ENCODE data around the gene KAZN. TPM values are rescaled to one million over a fixed set of nuclear protein-coding genes. Genes with fewer than 3 reads are reported as not detected.

Gene KAZN
- total RNA-seq, 2 donors from 2014 or later: 0.31 to 1.4 TPM

DNA sequence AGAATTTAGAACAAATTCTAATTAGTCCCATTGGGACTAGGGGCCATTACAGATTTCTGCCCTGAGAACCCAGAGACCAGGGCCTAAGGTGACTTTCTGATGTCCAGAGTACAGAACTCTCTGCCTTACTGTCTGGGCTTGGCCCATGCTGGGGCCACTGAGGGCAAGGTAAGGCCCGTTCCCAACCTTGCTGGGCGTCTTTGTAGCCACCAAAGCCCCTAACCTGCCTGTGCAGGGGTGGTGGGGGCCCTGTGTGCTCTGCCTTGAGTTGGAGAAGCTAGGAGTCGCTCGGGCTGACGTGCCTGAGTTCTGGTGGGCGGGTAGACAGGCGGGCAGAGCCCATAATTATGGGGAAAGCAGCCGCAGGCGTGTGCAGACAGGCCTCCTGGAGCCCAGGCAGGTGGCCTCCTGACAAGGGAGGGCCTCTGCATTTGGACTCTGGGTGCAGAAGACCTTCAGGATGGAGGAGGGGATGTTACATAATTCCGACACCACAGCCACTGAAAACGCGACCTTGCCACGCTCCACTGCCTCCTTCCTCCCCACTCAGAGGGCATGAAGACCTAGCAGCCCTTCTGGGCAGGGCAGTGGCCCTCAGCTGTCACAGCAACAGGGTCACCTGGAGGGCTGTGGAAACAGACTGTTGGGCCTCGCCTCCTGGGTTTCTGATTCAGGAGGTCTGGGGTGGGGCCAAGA, 315.1 kb downstream of the KAZN start:
- no peak for DNase-seq (ENCODE audit: low spot score)
- ATAC-seq: no peak
- H3K27ac Mint-ChIP-seq: no peak overlapping the region
- H3K27me3 Mint-ChIP-seq: peaks cover under 1 to 2% of the 10 kb centered on the region in 2 donors
- H3K4me1 Mint-ChIP-seq (ENCODE audit: low read depth in 2 of 2): no peaks in the 10 kb centered on the region
- H3K9me3 Mint-ChIP-seq: no peaks in the 10 kb centered on the region
- H3K36me3 Mint-ChIP-seq: no peaks in the 10 kb centered on the region
- no peak overlapping the region for H3K4me3 Mint-ChIP-seq

DNA sequence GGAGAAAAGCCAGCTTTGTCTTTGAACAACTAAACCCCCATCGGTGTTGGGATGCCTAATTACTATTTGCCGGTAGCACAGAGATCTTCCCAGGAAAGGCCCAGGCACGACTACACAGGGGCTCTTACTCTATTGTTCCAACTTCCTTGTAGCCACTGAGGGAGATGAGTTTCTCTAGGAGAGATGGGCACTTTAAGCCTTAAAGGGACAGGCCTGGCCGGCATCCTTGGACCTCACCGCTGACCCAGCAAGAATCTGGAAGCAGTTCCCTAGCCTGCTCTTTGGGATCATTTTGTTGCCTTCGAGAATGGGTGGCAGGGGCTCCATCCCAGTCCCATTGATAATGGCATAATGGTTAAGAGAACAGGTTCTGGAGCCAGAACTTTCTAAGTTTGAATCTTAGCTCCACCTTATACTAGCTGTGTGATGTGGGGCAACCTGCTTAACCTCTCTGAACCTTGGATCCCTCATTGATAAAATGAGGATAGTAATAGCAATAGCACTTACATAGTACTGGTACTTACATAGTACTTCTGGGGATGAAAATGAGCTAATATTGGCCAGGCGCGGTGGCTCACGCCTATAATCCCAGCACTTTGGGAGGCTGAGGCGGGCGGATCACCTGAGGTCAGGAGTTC, 316.0 kb downstream of the KAZN start:
- Mint-ChIP-seq H3K27ac (no peak overlapping the region), H3K36me3 (no peaks in the 10 kb centered on the region), H3K27me3 (peaks cover 3 to 6% of the 10 kb centered on the region in 2 donors), H3K4me3 (no peak overlapping the region), H3K9me3 (no peaks in the 10 kb centered on the region), H3K4me1 (ENCODE audit: low read depth in 2 of 2) (no peaks in the 10 kb centered on the region)
- ATAC-seq (no peak), DNase-seq (ENCODE audit: low spot score) (no peak)

GRCh38 chr1:14915356-14916054, 317.0 kb downstream of the KAZN start:
- peak in 1 of 2 donors; percentile 61 for ATAC-seq
- Mint-ChIP-seq H3K4me1 (ENCODE audit: low read depth in 2 of 2) (no peaks in the 10 kb centered on the region), H3K27ac (no peak overlapping the region), H3K9me3 (no peaks in the 10 kb centered on the region), H3K4me3 (no peak overlapping the region), H3K36me3 (no peaks in the 10 kb centered on the region), H3K27me3 (peaks cover 3 to 6% of the 10 kb centered on the region in 2 donors)
- no peak for DNase-seq (ENCODE audit: low spot score)

GRCh38 chr1:14919289-14919688, 320.8 kb downstream of the KAZN start:
- no peak overlapping the region for H3K27ac Mint-ChIP-seq

DNA sequence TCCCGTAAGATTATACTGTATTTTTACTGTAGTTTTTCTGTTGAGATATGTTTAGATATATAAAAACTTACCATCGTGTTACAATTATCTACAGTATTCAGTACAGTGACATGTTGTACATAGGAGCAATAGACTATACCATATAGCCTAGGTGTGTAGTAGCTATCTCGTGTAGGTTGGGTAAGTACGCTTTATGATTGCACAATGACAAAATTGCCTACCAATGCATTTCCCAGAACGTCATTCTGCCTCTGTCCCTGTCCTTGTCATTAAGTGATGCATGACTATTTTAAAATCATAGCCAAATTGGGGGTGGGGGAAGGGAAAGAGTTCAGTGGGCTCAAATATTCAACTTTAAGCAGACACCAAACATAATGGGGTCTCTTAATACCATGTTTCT, 321.3 kb downstream of the KAZN start:
- ATAC-seq (no peak), DNase-seq (ENCODE audit: low spot score) (no peak)
- no peaks in the 10 kb centered on the region for H3K9me3 Mint-ChIP-seq
- peaks cover 6 to 8% of the 10 kb centered on the region in 2 donors for H3K27me3 Mint-ChIP-seq
- H3K4me1 Mint-ChIP-seq (ENCODE audit: low read depth in 2 of 2): no peaks in the 10 kb centered on the region
- H3K36me3 Mint-ChIP-seq: no peaks in the 10 kb centered on the region
- H3K27ac Mint-ChIP-seq: no peak overlapping the region
- no peak overlapping the region for H3K4me3 Mint-ChIP-seq

More at GRCh38 chr1:14919289-14919688, 320.8 kb downstream of the KAZN start:
- DNase-seq (ENCODE audit: low spot score): no peak
- H3K27me3 Mint-ChIP-seq: peaks cover 6 to 8% of the 10 kb centered on the region in 2 donors
- ATAC-seq: no peak
- no peak overlapping the region for H3K4me3 Mint-ChIP-seq
- no peaks in the 10 kb centered on the region for H3K4me1 Mint-ChIP-seq (ENCODE audit: low read depth in 2 of 2)
- no peaks in the 10 kb centered on the region for H3K9me3 Mint-ChIP-seq
- H3K36me3 Mint-ChIP-seq: no peaks in the 10 kb centered on the region

DNA sequence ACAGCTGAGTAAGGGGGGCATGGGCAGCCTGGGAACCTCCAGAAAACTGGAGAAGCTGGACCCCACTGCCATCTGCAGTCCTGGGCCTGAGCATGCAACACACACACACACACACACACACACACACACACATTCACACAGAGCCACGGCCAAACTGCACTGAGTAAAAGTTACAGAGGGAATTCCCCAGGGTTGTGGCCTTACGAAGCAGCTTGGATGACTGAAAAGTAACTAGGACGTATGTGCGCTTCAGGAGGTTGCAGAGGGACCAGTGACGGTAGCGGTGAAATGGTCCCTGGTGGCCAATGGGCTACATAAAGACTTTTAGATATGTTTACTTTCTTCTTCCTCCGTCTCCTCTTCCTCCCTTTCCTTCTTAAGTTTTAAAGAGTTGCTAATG, 322.6 kb downstream of the KAZN start:
- DNase-seq (ENCODE audit: low spot score): no peak
- Mint-ChIP-seq H3K9me3 (no peaks in the 10 kb centered on the region), H3K27me3 (peaks cover 17 to 18% of the 10 kb centered on the region in 2 donors), H3K4me1 (ENCODE audit: low read depth in 2 of 2) (peaks cover 4 to 7% of the 10 kb centered on the region in 2 donors), H3K27ac (no peak overlapping the region), H3K36me3 (no peaks in the 10 kb centered on the region), H3K4me3 (no peak overlapping the region)
- ATAC-seq: no peak

- H3K9me3 Mint-ChIP-seq: no peaks in the 10 kb centered on the region
- H3K36me3 Mint-ChIP-seq: no peaks in the 10 kb centered on the region
- H3K27ac Mint-ChIP-seq: no peak overlapping the region
- H3K27me3 Mint-ChIP-seq: peaks cover 33 to 34% of the 10 kb centered on the region in 2 donors
- DNase-seq (ENCODE audit: low spot score) (no peak), ATAC-seq (no peak)
- peaks cover 4 to 8% of the 10 kb centered on the region in 2 donors for H3K4me1 Mint-ChIP-seq (ENCODE audit: low read depth in 2 of 2)
- peak overlapping the region; percentile 53 for H3K4me3 Mint-ChIP-seq
These were observed 324.6 kb downstream of the KAZN start for GRCh38 chr1:14922942-14923726.

DNA sequence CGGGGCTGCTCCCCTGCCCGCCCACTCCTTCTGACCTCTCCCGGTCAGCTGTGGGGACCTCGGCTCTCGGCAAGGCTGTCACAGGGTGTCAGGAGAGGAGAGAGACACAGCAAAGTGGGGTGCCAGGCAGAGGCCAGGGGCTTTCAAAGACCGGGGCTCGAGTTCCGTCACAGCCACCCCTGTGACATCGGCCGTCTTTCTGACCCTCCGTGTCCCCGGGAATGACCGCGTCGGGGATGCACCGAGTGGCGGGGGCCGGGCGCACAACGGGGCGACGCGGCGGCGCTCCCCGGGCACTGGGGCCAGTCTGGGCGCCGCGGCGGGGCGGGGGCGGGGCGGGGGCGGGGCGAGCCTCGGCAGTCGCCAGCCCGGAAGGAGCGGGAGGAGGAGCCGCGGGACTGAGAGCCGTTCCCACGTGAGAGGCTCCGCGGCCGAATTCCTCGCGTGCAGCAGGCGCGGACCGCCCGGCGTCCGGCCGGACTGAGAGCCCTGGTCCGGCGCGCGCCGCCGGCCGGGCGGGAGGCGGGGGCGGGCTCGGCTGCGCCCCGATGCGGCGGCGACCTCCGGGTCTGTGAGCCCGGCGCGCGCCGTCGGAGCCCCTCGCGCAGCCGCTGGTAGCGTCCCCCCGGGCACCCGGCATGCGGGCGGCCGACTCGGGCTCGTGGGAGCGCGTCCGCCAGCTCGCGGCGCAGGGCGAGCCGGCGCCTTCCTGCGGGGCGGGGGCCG, 325.4 kb downstream of the KAZN start:
- H3K9me3 Mint-ChIP-seq: no peaks in the 10 kb centered on the region
- peak overlapping the region; percentile 53 for H3K4me3 Mint-ChIP-seq
- DNase-seq (ENCODE audit: low spot score) (no peak), ATAC-seq (peak; percentile 83 to 86)
- H3K27ac Mint-ChIP-seq: no peak overlapping the region
- peaks cover 4 to 8% of the 10 kb centered on the region in 2 donors for H3K4me1 Mint-ChIP-seq (ENCODE audit: low read depth in 2 of 2)
- H3K27me3 Mint-ChIP-seq: peaks cover 29 to 32% of the 10 kb centered on the region in 2 donors
- no peaks in the 10 kb centered on the region for H3K36me3 Mint-ChIP-seq

DNA sequence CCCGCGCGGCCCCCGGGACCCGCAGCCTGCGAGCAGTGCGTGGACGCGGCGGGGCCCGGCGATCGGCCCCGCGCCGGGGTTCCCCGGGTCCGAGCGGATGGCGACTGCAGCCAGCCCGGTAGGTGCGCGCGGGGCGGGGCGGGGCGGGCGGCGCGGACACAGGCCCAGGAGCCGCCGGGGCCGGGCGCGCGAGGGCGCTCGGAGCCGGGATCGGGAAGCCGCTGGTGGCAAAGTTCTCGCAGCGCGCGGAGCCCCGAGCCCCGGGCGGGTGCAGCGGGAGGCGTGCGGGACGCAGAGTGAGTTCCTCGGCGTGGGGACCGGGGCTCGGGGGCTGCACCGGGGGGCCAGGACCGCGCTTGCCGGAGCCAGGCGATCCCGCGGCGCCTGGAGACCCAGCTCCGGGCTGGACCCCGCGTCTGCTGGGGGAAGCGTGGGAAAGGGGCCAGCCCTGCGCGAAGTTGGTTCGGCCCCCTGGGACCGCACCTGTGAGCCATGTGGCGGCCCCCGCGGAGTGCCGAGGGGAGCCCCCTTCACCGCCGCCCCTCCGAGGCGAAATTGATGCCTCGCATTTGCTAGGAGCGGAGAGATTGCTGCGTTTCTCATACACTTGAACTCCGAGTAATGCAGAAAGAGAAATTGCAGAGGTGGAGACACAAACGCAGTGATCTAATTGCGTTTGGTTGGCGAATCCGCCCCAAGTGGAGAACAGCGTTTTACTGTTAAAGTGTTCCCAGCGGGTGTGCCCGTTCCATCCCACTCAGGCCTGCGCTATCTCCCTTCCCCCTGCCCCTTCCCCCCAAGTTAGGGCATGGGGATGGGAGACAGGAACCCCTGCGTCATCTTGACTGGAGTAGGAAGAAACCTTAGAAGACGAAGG, 326.2 kb downstream of the KAZN start:
- H3K4me1 Mint-ChIP-seq (ENCODE audit: low read depth in 2 of 2): peaks cover 4 to 8% of the 10 kb centered on the region in 2 donors
- no peaks in the 10 kb centered on the region for H3K9me3 Mint-ChIP-seq
- DNase-seq (ENCODE audit: low spot score) (no peak), ATAC-seq (peak in 1 of 2 donors; percentile 54)
- H3K4me3 Mint-ChIP-seq: peak overlapping the region; percentile 36
- H3K27ac Mint-ChIP-seq: no peak overlapping the region
- H3K27me3 Mint-ChIP-seq: peaks cover 28 to 32% of the 10 kb centered on the region in 2 donors
- H3K36me3 Mint-ChIP-seq: no peaks in the 10 kb centered on the region

DNA sequence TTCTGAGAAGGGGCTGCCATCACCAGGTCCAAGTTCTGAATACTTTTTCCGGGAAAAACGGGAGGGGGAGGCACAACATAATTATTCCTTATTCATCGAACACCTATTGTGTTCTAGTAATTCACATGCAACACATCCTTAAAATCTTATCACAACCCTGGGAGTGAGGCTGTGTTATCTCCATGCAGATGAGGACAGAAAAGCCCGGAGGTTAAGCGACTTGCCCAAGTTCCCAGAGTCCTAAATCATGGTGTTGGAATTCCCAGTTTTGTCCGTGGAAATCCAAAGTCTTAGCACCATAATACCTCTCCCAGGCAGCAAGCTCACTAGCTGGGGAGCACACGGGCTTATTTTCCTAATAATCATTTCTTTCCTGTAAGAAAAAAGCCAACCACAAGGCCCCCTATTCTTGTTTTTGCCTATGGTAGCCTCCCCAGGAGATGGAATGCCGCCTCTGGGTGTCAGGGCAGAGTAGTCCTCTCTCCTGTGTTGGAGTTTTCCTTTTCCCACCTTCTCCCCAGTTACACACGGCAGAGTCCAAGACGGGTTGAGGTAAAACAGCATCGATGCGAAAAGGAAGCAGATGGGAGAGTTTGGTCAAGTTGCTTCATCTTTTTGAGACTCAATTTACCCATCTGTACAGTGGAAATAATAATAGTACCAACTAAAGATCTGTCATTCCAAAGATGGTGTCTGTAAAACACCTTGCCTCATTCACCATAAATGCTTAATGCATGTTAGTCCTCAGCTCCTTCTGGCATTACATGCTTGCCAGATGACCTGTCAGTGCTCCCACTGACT, 327.1 kb downstream of the KAZN start:
- H3K27me3 Mint-ChIP-seq: peaks cover 28 to 32% of the 10 kb centered on the region in 2 donors
- H3K4me1 Mint-ChIP-seq (ENCODE audit: low read depth in 2 of 2): peaks cover 4 to 8% of the 10 kb centered on the region in 2 donors
- no peak overlapping the region for H3K27ac Mint-ChIP-seq
- DNase-seq (ENCODE audit: low spot score): no peak
- H3K36me3 Mint-ChIP-seq: no peaks in the 10 kb centered on the region
- no peak for ATAC-seq
- H3K4me3 Mint-ChIP-seq: peak overlapping the region; percentile 46
- no peaks in the 10 kb centered on the region for H3K9me3 Mint-ChIP-seq

DNA sequence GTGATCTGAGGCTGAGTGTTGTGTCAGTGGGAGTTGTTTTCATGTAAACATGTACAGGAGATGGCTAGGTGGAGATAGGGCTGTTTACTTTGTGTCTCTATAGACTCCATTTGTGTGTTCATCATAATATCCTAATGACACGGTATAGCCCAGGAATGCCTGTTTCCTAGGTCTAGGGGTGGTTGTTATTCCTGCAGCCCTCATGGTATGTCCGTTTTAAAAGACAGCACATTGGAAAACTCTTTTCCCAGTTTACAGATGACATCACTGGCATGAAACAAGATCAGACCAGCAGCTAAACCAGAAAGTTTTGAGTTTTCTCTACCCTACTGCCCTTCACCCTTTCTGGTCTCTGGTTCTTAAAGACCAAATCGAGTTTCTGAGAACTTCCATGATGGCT, 327.7 kb downstream of the KAZN start:
- H3K27ac Mint-ChIP-seq: no peak overlapping the region
- no peak for ATAC-seq
- H3K36me3 Mint-ChIP-seq: no peaks in the 10 kb centered on the region
- peaks cover 28 to 32% of the 10 kb centered on the region in 2 donors for H3K27me3 Mint-ChIP-seq
- H3K4me3 Mint-ChIP-seq: peak overlapping the region; percentile 46
- no peak for DNase-seq (ENCODE audit: low spot score)
- H3K4me1 Mint-ChIP-seq (ENCODE audit: low read depth in 2 of 2): peaks cover 4 to 8% of the 10 kb centered on the region in 2 donors
- H3K9me3 Mint-ChIP-seq: no peaks in the 10 kb centered on the region
